CD4-positive, alpha-beta T cell treated with Interleukin-6 at 100 ng/mL for 8 hours (primary cell): Measurements from ENCODE around the gene RPS6KB2.
"Not testable (repeated sequence)": the region's sequence is repeated elsewhere in the genome, so short reads cannot be mapped to it uniquely, and the experiment has no call there.

ENCODE experiments used
- DNase-seq: peaks from one replicate; pipeline ENCODE4 v3.0.0-alpha.2; 2020; ENCODE audit warnings: mixed read lengths, low spot score

The RPS6KB2 gene

GRCh38 chr11:67397986-67398660 is 30.2 kb upstream of the RPS6KB2 start:
- no peak for DNase-seq

GRCh38 chr11:67398661-67399563 is 29.4 kb upstream of the RPS6KB2 start:
- no peak for DNase-seq

GRCh38 chr11:67400251-67400941 is 27.9 kb upstream of the RPS6KB2 start:
- no peak for DNase-seq

- DNase-seq: no peak
Observed at GRCh38 chr11:67400942-67401494, 27.3 kb upstream of the RPS6KB2 start.

- DNase-seq: peak; percentile 90
Observed at GRCh38 chr11:67401495-67402191, 26.7 kb upstream of the RPS6KB2 start, which contains the start of gene PPP1CA. TSS of gene PPP1CA (minus strand) at chr11:67401858. CDS start at chr11:67401782, 76 bp downstream.

- not testable (repeated sequence) for DNase-seq
Observed at GRCh38 chr11:67402192-67402839, 26.0 kb upstream of the RPS6KB2 start.

GRCh38 chr11:67403085-67403484 is 25.2 kb upstream of the RPS6KB2 start:
- not testable (repeated sequence) for DNase-seq

GRCh38 chr11:67404515-67405195 is 23.6 kb upstream of the RPS6KB2 start:
- DNase-seq: peak; percentile 59

GRCh38 chr11:67405196-67405567 is 23.1 kb upstream of the RPS6KB2 start:
- DNase-seq: no peak

GRCh38 chr11:67405688-67406339 is 22.5 kb upstream of the RPS6KB2 start:
- DNase-seq: no peak

- DNase-seq: no peak
Observed at GRCh38 chr11:67406420-67406968, 21.8 kb upstream of the RPS6KB2 start.

GRCh38 chr11:67406969-67407687 is 21.2 kb upstream of the RPS6KB2 start:
- no peak for DNase-seq

- DNase-seq: no peak
Observed at GRCh38 chr11:67407688-67408163, 20.6 kb upstream of the RPS6KB2 start.

GRCh38 chr11:67408437-67409200 is 19.7 kb upstream of the RPS6KB2 start:
- no peak for DNase-seq

GRCh38 chr11:67409261-67409666 is 19.0 kb upstream of the RPS6KB2 start:
- DNase-seq: peak; percentile 87

GRCh38 chr11:67409781-67410368 is 18.4 kb upstream of the RPS6KB2 start:
- DNase-seq: no peak

- DNase-seq: no peak
Observed at GRCh38 chr11:67410369-67410831, 17.9 kb upstream of the RPS6KB2 start.
